Nephron (organoid): ENCODE data around the gene PSD.
A peak's percentile ranks its signal among the peaks of the same experiment; 100 is the strongest.

Experiments
- H3K27ac Mint-ChIP-seq, 3 experiments: 2 replicates each; pipeline ENCODE4 v1.8.0; 2020; ENCODE audit warnings: mixed read lengths in 3 of 3, mild to moderate bottlenecking in 2 of 3, moderate library complexity in 1 of 3
- H3K27me3 Mint-ChIP-seq: 2 replicates; pipeline ENCODE4 v1.8.0; 2021; ENCODE audit warnings: low read depth, mild to moderate bottlenecking, moderate library complexity, mixed read lengths
- H3K36me3 Mint-ChIP-seq: 2 replicates; pipeline ENCODE4 v1.8.0; 2020; ENCODE audit warnings: low read depth, mixed read lengths
- H3K4me1 Mint-ChIP-seq: 2 replicates; pipeline ENCODE4 v1.8.0; 2020; ENCODE audit warnings: mixed read lengths
- H3K4me3 Mint-ChIP-seq, 3 experiments: 2 replicates each; pipeline ENCODE4 v1.8.0; 2020; ENCODE audit warnings: mild to moderate bottlenecking in 3 of 3, mixed read lengths in 3 of 3, moderate library complexity in 2 of 3
- H3K9me3 Mint-ChIP-seq: 2 replicates; pipeline ENCODE4 v1.8.0; 2020; ENCODE audit warnings: mixed read lengths
- CTCF ChIP-seq, 3 experiments: fragments of 200-600 bp; sonication (generic); IDR thresholded peaks; one replicate each; pipeline ENCODE4 v1.5.0; 2021; ENCODE audit warnings: antibody characterized with exemption in 3 of 3; ENCODE audit not compliant: unreplicated experiment in 3 of 3

PSD gene

DNA sequence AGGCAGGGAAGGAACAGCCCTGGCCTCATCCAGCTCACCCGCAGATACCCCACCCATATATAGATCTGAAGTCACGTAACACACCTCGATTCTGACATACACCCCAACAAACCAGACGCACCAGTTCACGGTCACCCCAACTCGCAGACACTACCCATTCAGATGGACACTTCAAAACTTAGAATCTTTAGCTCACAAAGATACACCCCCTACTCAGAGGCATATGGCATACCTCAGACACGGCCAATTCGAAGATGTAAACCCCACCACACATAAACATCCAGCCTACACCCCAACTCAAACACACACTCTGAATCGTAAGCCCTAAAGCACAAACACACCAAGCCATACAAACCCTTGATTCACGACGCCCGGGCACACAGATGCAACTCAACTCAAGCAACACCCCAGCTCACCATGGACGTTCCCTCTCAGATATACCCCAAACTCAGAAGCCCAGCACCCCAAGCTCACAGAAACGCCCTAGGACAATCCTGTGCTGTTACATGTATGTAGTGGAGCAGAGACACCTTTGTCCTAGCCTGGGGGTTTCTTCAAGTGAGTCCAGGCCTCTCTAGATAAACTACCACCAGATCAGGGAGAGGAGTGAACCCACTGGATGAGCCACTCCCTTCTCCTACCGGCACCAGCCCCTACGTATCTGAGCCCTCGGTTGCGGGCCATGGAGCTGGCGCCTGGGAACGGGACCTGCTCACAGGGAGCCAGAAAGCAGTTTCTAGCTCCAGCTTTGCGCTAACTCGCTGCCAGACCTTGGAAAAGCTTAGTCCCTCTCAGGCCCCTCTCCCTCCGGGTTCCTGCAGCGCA is 8.8 kb downstream of the PSD start:
- no peak for TF ChIP-seq CTCF (IDR thresholded peaks at IDR 0.05; ENCODE audit: unreplicated experiment in 3 of 3)
- Mint-ChIP-seq H3K9me3 (no peaks in the 10 kb centered on the region), H3K27ac (peak overlapping the region; percentile 88 to 91 (median 88)), H3K4me1 (peaks cover 31% of the 10 kb centered on the region), H3K27me3 (peaks cover 52% of the 10 kb centered on the region), H3K36me3 (no peaks in the 10 kb centered on the region), H3K4me3 (peak overlapping the region; percentile 77 to 90 (median 89))

GRCh38 chr10:102408728-102409603 is 9.6 kb downstream of the PSD start:
- H3K27ac Mint-ChIP-seq, result peak overlapping the region; percentile 88 to 91 (median 88)
- TF ChIP-seq CTCF (IDR thresholded peaks at IDR 0.05; ENCODE audit: unreplicated experiment in 3 of 3), result no peak
- H3K9me3 Mint-ChIP-seq, result no peaks in the 10 kb centered on the region
- H3K36me3 Mint-ChIP-seq, result no peaks in the 10 kb centered on the region
- peaks cover 31% of the 10 kb centered on the region for H3K4me1 Mint-ChIP-seq
- H3K27me3 Mint-ChIP-seq, result peaks cover 45% of the 10 kb centered on the region
- H3K4me3 Mint-ChIP-seq, result peak overlapping the region; percentile 77 to 90 (median 89)

DNA sequence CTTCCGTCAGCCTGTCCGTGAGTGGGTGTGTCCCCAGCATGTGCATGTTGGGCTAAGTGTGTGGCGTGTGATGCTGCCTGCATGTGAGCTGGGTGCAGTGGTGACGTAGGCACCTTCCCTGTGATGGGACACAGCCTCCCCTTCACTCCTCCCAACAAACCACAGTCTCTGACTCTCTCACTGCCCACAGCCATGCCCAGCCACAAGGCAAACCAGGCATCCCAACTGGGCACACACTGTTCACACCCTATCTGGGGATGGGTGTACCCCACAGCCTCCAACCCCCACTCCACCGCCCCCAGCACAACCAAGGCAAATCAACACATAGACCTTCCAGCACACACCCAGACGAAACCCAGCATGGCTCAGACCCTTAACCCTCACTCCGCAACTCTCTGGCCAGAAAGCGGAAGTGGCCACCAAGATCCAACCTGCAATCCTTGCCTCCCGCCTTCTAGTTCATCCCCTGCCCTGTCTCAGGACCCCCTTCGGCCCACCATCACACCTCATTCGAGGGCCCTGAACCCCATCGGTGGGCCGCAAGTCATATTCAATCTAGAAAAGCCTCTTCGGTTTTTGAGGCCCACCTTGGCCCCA is 10.4 kb downstream of the PSD start:
- H3K36me3 Mint-ChIP-seq, result no peaks in the 10 kb centered on the region
- no peak for TF ChIP-seq CTCF (IDR thresholded peaks at IDR 0.05; ENCODE audit: unreplicated experiment in 3 of 3)
- no peaks in the 10 kb centered on the region for H3K9me3 Mint-ChIP-seq
- H3K4me3 Mint-ChIP-seq, result peak overlapping the region; percentile 76 to 89 (median 79)
- H3K27ac Mint-ChIP-seq, result peak overlapping the region in 2 of 3 experiments; percentile 27 to 69
- H3K4me1 Mint-ChIP-seq, result peaks cover 31% of the 10 kb centered on the region
- peaks cover 42% of the 10 kb centered on the region for H3K27me3 Mint-ChIP-seq

GRCh38 chr10:102407425-102408130 is 11.0 kb downstream of the PSD start:
- no peak for TF ChIP-seq CTCF (IDR thresholded peaks at IDR 0.05; ENCODE audit: unreplicated experiment in 3 of 3)
- Mint-ChIP-seq H3K4me1 (peaks cover 31% of the 10 kb centered on the region), H3K9me3 (no peaks in the 10 kb centered on the region), H3K27ac (peak overlapping the region in 2 of 3 experiments; percentile 57 to 69), H3K4me3 (peak overlapping the region; percentile 76 to 89 (median 79)), H3K27me3 (peaks cover 40% of the 10 kb centered on the region), H3K36me3 (no peaks in the 10 kb centered on the region)

DNA sequence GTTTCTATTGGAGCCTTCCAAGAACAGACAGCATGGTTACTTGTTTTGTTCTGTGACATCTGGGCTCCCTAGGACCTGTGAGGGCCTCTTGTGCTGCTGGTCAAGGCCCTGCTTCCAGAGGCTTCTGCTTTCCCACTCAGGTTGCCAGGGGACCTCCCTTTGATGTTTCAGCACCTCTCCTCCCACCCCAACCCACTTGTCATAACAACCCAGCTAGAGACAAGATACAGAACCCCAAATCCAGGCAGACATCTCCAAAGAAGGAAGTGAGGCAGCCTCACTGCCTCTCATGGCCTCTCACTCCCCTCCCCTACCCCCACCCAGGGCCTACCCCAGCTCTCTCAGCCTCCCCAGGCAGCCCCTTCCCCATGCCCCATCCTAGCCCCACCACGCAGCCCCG is 11.8 kb downstream of the PSD start:
- no peak for TF ChIP-seq CTCF (IDR thresholded peaks at IDR 0.05; ENCODE audit: unreplicated experiment in 3 of 3)
- H3K36me3 Mint-ChIP-seq, result no peaks in the 10 kb centered on the region
- no peak overlapping the region for H3K27ac Mint-ChIP-seq

More for the DNA sequence above, 11.8 kb downstream of the PSD start:
- peaks cover 40% of the 10 kb centered on the region for H3K27me3 Mint-ChIP-seq
- no peaks in the 10 kb centered on the region for H3K9me3 Mint-ChIP-seq
- peaks cover 31% of the 10 kb centered on the region for H3K4me1 Mint-ChIP-seq
- peak overlapping the region; percentile 59 to 89 (median 79) for H3K4me3 Mint-ChIP-seq
